Raji (cell line): ENCODE results near the gene ASTN1.

ENCODE experiments used
- POLR2A ChIP-seq: IDR thresholded peaks from 2 replicates; pipeline ENCODE4 v1.6.1; 2011; ENCODE audit warnings: low read depth, low read length, control low read depth; ENCODE audit not compliant: insufficient read depth

Gene ASTN1

GRCh38 chr1:176919386-176920378, 244.8 kb downstream of the ASTN1 start:
- TF ChIP-seq POLR2A: no peak

GRCh38 chr1:176905648-176906047, 258.9 kb downstream of the ASTN1 start:
- no peak for TF ChIP-seq POLR2A

DNA sequence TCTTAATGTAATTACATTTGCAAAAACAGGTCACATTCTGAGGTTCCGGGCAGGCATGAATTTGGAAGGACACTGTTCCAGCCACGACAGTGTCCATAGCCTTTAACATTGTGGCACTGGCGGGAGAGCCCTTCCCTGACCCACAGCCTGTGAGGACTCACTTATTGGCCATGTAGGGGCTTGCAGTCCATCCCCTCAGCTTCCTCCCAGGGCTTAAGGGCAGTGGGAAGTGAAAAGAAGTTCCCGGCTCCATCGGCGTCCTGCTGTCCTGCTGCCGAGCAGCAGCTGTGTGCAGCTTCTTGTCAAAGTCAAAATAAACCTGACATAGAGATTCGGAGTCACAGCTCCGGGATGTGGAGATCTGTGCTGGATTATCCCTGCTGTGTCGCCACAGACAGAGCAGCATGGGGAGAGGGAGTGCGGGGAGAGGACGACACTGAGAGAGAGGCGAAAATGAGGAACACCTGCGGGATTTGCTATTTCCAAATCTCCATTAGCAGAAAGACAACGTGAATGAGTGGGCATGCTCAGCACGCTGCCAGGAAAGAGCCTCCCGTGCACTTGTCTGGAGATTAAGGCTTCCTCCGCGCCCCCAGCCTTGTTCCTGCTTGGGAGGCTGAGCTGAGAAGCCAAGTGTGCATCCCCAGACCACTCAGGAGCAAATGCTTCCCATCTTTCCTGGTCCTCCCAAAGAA, 260.3 kb downstream of the ASTN1 start:
- no peak for TF ChIP-seq POLR2A

DNA sequence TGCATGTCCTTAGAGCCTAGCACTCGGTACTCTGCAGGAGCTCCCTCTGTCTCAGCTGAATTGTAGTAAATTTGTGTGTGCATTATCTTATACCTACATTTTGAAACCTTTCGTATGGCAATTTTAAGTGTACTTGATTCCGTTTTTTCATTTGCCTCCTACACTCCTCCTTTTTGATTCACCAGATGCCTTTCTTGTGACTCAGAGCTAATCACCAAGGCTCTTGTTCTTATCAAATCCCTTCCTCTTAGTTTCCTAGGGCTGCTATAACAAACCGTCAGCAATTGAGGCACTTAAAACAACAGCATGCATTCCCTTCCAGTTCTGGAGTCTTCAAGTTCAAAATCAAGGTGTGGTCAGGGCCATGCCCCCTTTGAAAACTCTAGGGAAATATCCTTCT, 261.0 kb downstream of the ASTN1 start:
- no peak for TF ChIP-seq POLR2A

DNA sequence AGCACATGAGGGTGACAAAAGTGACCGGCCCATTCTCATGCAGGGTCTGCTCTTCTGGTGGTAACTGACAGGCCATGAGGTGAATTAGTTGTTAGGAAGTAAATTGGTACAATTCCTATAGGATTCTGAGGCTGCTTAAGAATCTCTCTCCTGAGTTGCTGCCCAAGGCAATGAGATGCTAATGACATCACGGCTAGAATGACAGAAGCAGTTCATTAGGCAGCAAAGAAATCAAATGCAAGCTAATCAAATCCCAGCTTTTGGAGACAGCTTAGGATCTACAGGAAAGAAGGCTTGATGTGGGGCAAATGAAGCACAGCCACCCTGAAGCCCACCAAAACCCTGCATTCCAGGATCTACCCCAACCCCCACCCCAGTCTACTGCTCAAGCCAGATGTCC, 265.2 kb downstream of the ASTN1 start:
- no peak for TF ChIP-seq POLR2A

DNA sequence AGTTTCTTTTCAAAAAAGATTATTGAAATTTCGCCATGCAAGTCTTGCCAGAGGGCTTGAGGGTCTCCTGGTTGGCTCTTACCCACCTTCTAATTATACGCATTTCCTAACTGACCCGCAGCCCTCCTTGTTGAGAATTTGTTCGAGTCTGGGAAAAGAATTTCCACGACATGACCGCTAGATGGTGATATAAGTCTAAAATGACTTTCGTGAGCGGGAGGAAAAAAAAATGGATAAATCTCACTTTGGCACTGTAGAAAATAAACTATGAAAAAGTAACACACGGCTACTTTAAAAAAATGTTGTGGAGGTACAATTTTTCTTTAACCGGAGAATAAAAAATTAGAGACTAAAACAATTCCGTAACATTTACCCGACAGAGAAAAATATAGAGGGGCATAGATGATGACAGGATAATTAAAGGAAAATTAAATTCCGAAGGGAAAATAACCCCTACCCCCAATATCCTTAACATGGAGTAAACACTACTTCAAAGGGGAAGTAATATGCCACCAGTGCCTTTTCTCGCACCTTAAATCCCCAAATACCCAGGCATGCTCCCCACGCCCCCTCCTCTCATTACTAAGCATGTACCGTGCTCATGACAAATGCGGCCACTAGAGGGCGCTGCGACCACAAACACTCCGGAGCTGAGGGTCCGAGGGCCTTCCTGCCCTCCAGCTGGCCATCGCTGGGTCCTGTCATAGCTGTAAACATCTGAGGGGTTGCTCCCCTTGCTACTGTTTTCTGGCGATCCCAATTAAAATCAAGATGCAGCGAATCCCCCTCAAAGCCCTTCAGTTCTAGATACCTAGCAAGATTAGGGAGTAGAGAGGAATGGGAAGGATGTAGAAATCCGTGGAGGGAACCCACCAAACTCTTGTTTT, 266.9 kb downstream of the ASTN1 start:
- no peak for TF ChIP-seq POLR2A

DNA sequence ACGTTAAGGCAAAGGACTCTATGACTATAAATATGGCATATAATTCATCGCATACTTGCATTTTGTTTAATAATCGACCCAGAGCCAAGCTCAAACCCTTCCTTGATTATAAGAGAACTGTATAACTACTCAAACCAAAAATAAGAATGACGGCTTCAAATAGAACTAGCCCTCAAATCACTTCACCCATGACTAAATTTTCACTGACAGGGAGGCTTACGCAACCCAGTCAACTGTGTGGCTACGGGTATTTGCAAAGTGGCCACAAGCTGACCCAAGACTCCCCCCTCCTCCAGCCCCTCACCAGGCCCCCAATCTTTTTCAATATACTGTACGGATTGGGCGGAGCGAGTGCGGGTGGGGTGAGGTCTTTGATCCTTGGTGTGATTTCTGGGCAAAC, 268.3 kb downstream of the ASTN1 start:
- no peak for TF ChIP-seq POLR2A

GRCh38 chr1:176894450-176894849, 270.1 kb downstream of the ASTN1 start:
- no peak for TF ChIP-seq POLR2A

- no peak for TF ChIP-seq POLR2A
Observed at GRCh38 chr1:176893625-176894352, 270.7 kb downstream of the ASTN1 start.

- no peak for TF ChIP-seq POLR2A
Observed at GRCh38 chr1:176888471-176889032, 276.0 kb downstream of the ASTN1 start.

DNA sequence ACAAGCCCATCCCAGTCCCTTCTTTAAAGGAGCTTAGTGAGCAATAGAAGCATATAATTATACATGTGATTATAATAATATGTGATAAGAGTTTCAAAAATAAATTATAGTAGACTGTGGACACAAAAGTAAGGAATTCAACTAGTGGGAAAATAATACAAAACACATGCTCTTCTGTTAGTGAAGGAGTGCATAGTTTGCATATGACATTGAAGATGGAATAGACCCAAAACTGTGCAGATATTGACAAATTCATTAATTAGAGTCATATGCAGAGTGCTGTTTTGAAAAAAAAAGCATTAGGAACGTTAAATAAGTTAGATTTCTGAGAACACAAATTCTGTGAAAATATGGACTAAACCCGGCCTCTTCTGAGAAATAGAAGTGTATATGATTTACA, 278.8 kb downstream of the ASTN1 start:
- TF ChIP-seq POLR2A: no peak

- no peak for TF ChIP-seq POLR2A
Observed at GRCh38 chr1:176885341-176885740, 279.2 kb downstream of the ASTN1 start.

DNA sequence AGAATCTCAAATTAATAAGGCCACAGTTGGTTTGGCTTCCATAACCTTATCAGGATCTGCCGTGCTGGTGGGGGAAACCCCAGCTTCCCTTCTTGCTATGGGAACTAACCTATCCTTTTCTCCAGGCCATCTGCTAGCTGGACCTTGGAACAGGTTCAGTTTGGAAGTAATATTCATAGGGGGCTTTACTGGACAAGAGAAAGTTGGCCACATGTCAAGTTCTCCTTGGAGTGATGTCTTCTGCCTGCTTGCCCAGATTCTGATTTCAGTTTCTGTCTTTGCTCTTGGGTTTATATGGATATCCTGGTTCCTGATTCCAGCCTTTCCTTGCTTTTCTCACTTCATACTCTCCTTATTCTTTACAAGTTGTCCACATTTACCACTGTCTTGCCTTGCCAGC, 279.6 kb downstream of the ASTN1 start:
- no peak for TF ChIP-seq POLR2A

DNA sequence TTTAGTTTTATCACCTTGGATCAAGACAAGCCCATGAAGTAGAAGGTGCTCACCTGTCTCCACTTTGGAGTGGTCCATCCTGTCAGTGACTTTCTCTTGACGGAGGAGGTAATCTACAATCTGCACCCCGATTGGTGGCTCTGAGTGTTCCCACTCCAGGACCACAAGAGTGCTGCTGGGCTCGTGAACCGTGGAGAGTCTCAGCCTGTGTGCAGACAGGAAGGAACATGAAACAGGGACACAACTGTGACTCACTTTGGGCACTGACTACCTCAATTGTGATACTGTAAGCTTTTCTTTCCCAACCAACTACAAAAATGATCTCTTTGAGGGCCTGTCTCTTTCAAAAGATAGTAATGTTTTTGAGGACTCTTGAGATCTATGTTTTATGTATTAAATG, 280.2 kb downstream of the ASTN1 start:
- TF ChIP-seq POLR2A: no peak
